ENCODE results near the gene NPR2. TPM values are rescaled to one million over a fixed set of nuclear protein-coding genes. Genes with fewer than 3 reads are reported as not detected.

The NPR2 gene
- total RNA-seq, 1 experiment from 2014 or later, result 18.8 TPM

GRCh38 chr9:35829084-35829763 is 37.8 kb downstream of the NPR2 start, which contains the start of gene TMEM8B (continued):
- TF ChIP-seq ELF1 (IDR thresholded peaks at IDR 0.05; ENCODE audit: borderline replicate concordance, low read depth) (no peak), JUND (IDR thresholded peaks at IDR 0.05) (no peak), SIN3A (IDR thresholded peaks at IDR 0.05; ENCODE audit: low read depth) (no peak)

GRCh38 chr9:35829764-35830096 is 38.3 kb downstream of the NPR2 start:
- POLR2A ChIA-PET, result no interaction called here

More at GRCh38 chr9:35829764-35830096, 38.3 kb downstream of the NPR2 start:
- BruUV-seq (replicated peaks), result no TSS peak
- Histone ChIP-seq H4K20me1 (ENCODE audit: insufficient read depth) (no peaks in the 10 kb centered on the region), H3K27ac (ENCODE audit: low read depth, low read length) (peak overlapping the region; percentile 26; the same call in 1 of the 2 replicates), H3K9me3 (ENCODE audit: control insufficient read depth in 1 of 2, insufficient read depth in 1 of 2, low read depth in 1 of 2, low read length in 2 of 2) (no peaks in the 10 kb centered on the region), H3K4me1 (ENCODE audit: control insufficient read depth in 1 of 2, insufficient read depth in 2 of 2, low read length in 2 of 2) (peaks cover 3 to 30% of the 10 kb centered on the region in 2 experiments; a peak in 3 of 4 replicates), H3K4me3 (replicated peaks in 1 of 2; ENCODE audit: low read depth in 1 of 2, low read length in 2 of 2) (peak overlapping the region; percentile 61 to 70), H2AFZ (ENCODE audit: low read depth, low read length, poor library complexity, severe bottlenecking) (no peak overlapping the region), H3K27me3 (ENCODE audit: insufficient read depth, low read length) (no peaks in the 10 kb centered on the region), H3K4me2 (ENCODE audit: low read length) (peak overlapping the region; percentile 94), H3K79me2 (ENCODE audit: insufficient read depth, low read length) (no peaks in the 10 kb centered on the region), H3K9me2 (ENCODE audit: insufficient read depth) (no peaks in the 10 kb centered on the region), H3K9ac (ENCODE audit: low read length) (peak overlapping the region; percentile 67), H3K36me3 (ENCODE audit: control insufficient read depth in 1 of 2, insufficient read depth in 2 of 2, low read length in 2 of 2) (no peaks in the 10 kb centered on the region)
- DNase-seq (ENCODE audit: low read depth, low spot score) (no peak), ATAC-seq (no peak)
- RAD21 ChIA-PET (ENCODE audit: low non-redundant PET in 1 of 2, low total read pairs in 2 of 2, uncharacterized antibody in 2 of 2, unreplicated experiment in 2 of 2), result no interaction called here
- CTCF ChIA-PET, result no interaction called here
- TF ChIP-seq SP1 (IDR thresholded peaks at IDR 0.05; ENCODE audit: low read depth) (no peak), JUND (IDR thresholded peaks at IDR 0.05) (no peak), MAX (IDR thresholded peaks at IDR 0.05) (no peak), POLR2AphosphoS5 (IDR thresholded peaks at IDR 0.05; ENCODE audit: low read depth, low read length) (no peak), SRF (IDR thresholded peaks at IDR 0.05; ENCODE audit: low read depth) (no peak), POLR2A (IDR thresholded peaks at IDR 0.05; ENCODE audit: borderline replicate concordance, extremely low read depth, insufficient read depth, insufficient read length) (no peak), RAD21 (IDR thresholded peaks at IDR 0.05; ENCODE audit: low read depth) (no peak), ZNF274 (IDR thresholded peaks at IDR 0.05; ENCODE audit: low read depth, low read length) (no peak), CEBPB (IDR thresholded peaks at IDR 0.05; ENCODE audit: low read depth) (no peak), CBX3 (IDR thresholded peaks at IDR 0.05; ENCODE audit: low read depth) (no peak), EGR1 (IDR thresholded peaks at IDR 0.05; ENCODE audit: low read depth) (no peak), SIN3A (IDR thresholded peaks at IDR 0.05; ENCODE audit: low read depth) (no peak), EZH2phosphoT487 (IDR thresholded peaks at IDR 0.05; ENCODE audit: borderline replicate concordance) (no peak), TCF7L2 (IDR thresholded peaks at IDR 0.05; ENCODE audit: borderline replicate concordance, extremely low read depth, insufficient read depth, insufficient read length) (no peak), ELF1 (IDR thresholded peaks at IDR 0.05; ENCODE audit: borderline replicate concordance, low read depth) (no peak), FOSL1 (IDR thresholded peaks at IDR 0.05; ENCODE audit: low read depth) (no peak), ZFX (IDR thresholded peaks at IDR 0.05) (no peak)
- intact Hi-C loops (cut with micrococcal nuclease), result no loop called here
